ENCODE data around the gene GSN.

Gene GSN

GRCh38 chr9:121303456-121304451 is 35.8 kb downstream of the GSN start:
- DNase-seq, result no peak

- no peak for DNase-seq
These were observed 36.7 kb downstream of the GSN start for GRCh38 chr9:121304707-121305106.

- DNase-seq, result no peak
These were observed 37.5 kb downstream of the GSN start for GRCh38 chr9:121305269-121305994.

GRCh38 chr9:121307976-121308375 is 40.0 kb downstream of the GSN start:
- DNase-seq, result no peak

- no peak for DNase-seq
These were observed 40.8 kb downstream of the GSN start for GRCh38 chr9:121308765-121309164.

- DNase-seq, result no peak
These were observed 41.2 kb downstream of the GSN start for GRCh38 chr9:121309171-121309570.

- no peak for DNase-seq
These were observed 42.0 kb downstream of the GSN start for GRCh38 chr9:121309833-121310425.

- DNase-seq, result no peak
These were observed 42.6 kb downstream of the GSN start for GRCh38 chr9:121310571-121310970.

GRCh38 chr9:121312169-121312568 is 44.2 kb downstream of the GSN start:
- no peak for DNase-seq

- no peak for DNase-seq
These were observed 45.6 kb downstream of the GSN start for GRCh38 chr9:121313458-121314152.

GRCh38 chr9:121316378-121316777 is 48.4 kb downstream of the GSN start:
- no peak for DNase-seq

- no peak for DNase-seq
These were observed 49.0 kb downstream of the GSN start for GRCh38 chr9:121316852-121317373.

GRCh38 chr9:121317737-121318630 is 50.0 kb downstream of the GSN start:
- DNase-seq, result no peak

- no peak for DNase-seq
These were observed 50.8 kb downstream of the GSN start for GRCh38 chr9:121318631-121319382.

GRCh38 chr9:121319383-121319780 is 51.4 kb downstream of the GSN start:
- DNase-seq, result no peak

- no peak for DNase-seq
These were observed 53.1 kb downstream of the GSN start for GRCh38 chr9:121321016-121321503.

GRCh38 chr9:121322037-121322736 is 54.2 kb downstream of the GSN start:
- no peak for DNase-seq

GRCh38 chr9:121322737-121323448 is 54.9 kb downstream of the GSN start:
- no peak for DNase-seq

Measured in inflammatory macrophage (primary cell).